NCI-H774 (cell line): ENCODE measurements around the gene DLL1.
"Not testable (repeated sequence)": the region's sequence is repeated elsewhere in the genome, so short reads cannot be mapped to it uniquely, and the experiment has no call there.

Experiments
- DNase-seq: peaks from one replicate; lab custom pipeline; 2025; lab: John Stamatoyannopoulos, UW

The DLL1 gene

DNA sequence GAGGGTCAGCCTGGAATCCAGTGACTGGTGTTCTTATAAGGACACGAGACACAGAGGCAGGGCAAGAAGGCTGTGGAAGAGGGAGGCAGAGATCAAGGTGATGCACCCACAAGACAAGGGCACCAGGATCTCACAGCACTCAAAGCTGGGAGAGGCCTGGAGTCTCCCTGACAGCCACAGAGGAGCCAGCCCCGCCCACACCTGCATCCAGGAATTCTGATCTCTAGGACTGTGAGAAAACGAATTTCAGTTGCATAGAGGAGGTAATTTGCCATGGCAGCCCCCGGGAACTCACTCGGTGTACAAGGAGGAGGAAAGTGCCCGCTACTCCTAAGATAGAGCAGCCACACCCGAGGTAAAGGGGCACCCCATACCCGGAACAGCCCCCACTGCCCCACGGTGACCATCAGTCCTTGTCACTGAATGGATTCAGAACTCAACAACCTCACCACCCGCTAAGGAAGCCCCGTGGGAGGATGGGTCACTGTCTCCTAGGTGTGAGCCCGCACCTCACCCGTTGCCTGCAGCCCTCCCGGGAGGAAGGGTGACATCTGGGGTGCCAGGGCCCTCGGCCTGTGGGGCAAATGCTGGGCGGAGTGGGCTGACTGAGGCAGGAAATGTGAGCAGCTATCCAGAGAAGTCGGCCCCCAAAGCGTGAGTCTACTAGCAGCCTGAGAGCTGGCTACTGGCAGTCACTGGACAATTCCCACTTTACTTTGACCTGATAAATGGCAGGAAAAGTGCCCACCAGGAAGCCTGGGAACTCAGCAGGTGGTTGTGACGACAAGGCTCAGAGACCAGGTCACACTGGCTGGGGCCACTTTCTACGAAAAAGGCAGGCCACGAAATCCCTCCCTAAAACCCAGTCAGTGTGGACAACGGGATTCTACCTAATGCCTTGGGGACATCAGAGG is 22.4 kb downstream of the DLL1 start:
- no peak for DNase-seq

DNA sequence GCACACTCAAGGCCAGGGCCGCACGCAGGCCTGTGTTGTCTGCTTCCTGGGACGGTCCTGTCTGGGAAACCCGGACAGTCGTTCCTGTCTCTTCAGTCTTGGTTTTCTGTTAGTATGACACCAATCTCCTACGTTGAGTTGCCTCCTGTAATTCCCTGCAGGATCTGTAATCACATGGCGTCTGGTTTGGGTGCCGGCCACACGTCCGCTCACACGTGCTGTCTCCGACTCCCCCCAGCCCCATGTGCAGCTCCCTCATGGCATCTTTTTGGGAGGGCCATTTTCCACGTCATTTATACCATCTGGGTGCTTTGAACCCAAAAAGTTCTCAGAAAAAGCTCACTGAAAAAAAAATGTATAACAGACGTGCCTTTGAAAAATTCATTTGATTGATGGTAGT is 23.2 kb downstream of the DLL1 start:
- DNase-seq, result no peak

DNA sequence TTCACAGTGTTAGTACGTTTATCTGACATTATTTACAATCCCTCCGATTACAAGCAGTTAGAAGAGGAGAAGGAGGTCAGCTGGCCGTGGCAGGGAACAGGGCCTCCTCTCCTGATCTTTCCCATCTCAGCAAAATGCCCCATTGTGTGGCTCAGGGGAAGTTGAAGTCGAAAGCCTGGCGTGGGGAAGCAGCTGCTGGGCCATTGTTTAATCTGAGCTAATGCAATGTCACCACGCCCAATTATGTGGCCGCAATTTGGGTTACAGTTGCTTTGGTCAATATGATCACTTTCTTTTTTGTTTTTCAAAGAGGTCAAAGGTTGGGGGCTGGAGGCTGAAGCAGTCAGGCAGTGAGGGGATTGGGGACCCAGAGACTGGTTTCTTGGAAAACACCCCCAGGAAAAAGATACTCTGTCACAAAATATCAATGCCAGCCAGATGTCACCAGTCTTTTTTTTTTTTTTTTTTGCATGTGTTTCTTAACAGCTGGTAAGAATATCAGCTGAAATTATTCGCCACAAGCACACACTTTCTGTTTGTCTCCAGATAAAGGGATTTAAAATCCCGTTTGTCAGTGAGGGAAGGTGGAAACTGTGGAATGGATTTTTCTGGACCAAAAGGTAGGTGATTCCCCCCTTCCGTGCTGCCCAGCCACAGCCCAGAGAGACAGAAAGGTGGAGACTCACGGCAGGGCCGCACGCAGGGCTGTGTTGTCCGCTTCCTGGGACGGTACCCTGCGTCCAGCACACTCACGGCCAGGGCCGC is 24.6 kb downstream of the DLL1 start:
- DNase-seq, result peak; percentile 70

DNA sequence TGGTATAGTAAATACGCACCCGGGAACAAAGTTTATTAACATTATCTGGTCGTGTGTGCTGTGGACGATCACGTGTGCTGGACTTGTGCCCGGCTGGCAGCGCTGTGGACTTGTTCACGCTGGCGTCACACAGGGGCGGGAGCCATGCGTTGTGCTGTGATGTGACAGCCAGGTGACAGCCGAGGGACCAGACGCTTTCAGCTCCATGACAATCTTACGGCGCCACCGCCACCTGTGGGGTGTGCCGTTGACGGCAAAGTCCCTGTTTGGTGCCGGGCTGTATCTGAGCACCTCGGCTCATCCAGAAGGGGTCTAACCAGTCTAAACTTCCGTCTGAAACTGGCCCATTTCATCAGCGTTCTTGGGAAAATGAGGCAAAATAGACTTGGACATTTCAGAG is 25.2 kb downstream of the DLL1 start:
- peak; percentile 92 for DNase-seq

DNA sequence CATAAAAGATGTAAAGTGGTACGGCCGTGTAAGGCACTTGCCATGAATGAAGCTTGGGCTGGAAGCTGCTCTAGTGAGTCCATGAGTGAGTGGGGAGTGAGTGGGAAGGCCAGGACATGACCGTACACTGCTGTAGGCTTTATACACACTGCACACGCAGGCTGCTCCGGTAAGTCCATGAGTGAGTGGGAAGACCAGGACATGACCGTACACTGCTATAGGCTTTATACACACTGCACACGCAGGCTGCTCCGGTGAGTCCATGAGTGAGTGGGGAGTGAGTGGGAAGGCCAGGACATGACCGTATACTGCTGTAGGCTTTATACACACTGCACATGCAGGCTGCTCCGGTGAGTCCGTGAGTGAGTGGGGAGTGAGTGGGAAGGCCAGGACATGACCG is 26.2 kb downstream of the DLL1 start:
- DNase-seq, result not testable (repeated sequence)

DNA sequence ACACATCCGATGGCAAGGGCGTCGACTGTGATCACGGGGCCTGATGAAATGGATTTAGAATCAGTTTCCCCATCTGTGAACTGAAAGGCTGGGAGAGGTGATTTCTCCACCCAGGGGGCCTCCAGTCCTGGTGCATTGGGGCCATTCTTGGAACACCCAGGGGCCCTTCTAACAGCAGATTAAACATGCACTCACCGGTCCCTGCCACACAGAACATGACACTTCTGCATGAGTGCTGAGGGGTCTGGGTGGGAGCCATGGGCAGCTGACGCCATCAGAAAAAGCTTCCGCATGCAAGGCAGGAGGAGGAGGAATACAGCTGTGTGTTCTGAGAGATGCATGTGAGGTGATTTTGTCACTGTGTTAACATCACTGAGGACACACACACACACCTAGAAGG is 26.8 kb downstream of the DLL1 start:
- no peak for DNase-seq

DNA sequence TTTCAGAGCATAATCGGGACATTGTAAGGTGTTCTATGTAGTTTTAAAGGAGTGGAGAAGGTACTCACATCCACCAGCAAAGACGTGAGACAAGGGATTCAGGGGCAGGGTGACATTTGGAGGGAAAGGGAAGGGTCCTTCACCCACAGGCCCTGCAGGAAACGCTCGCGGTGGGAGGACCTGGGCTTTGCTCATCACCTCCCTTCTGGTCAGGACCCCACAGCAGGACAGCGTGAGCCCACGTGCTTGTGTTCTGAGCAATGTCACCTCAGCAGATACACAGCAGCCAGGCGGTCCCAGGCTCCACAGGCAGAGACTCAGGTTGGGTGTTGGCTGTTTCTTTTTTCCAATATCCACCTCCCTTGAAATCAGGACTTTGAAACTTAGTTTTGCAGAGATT is 27.5 kb downstream of the DLL1 start:
- no peak for DNase-seq

DNA sequence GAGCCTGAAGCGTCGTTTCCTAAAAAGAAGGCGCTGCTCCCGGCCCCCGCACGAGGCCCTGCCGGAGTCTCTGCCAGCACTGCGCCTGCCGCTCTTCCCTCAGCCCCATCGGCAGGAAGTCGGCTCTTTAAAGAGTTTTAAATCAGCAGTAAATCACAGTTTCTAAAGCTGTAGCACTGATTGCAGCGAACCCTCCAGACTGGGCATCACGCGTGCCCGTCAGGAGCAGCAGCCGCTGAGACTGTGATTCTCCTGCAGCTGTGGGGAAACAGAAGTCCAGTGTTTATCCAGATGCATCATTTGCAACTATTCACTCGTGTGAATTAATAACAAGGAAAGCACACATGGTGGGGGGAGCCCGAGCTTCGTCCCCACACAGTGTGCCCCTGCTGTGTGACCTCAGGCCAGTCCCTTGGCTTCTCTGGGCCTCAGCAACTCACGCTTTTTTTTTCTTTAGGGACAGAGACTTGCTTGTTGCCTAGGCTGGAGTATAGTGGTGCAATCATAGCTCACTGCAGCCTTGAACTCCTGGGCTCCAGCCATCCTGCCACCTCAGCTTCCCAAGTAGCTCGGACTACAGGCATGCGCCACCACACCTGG is 28.3 kb downstream of the DLL1 start:
- no peak for DNase-seq

DNA sequence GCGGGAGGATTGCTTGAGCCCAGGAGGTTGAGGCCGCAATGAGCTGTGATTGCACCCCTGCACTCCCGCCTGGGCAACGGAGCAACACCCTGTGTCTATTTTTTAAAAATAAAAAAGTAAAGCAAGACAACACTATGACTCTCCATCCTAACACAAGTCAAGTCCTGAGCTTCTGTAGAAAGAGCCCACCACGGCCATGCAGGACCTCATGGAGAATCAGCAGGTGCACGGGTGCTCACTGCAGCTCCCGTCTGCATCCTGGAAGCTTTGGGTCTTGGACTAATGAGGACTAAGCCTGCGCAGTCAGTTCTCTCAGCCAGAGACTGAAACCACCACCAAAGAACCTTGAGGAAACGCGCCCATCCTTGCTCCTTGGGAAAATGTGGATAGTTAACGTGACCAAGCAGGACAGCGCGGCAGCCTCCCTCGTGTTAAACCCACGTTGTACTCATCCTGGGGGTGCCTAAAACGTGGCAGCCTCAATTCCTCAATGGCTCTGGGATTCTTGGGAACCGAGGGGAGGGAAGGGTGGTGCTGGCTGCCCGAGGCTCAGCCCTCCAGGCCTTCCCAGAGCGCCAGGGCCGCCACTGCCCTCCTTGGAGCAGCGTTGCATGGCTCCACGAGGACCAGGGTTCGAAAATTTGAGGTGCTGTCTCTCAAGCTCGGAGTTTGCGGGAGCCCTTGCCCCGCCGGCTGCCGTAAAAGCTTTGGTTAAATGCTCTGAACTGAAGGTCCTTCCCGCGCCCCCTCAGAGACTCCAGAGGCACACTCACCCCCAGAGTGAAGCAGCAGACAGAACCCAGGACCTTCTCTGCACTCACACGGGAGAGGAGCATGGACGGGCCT is 29.0 kb downstream of the DLL1 start:
- no peak for DNase-seq

DNA sequence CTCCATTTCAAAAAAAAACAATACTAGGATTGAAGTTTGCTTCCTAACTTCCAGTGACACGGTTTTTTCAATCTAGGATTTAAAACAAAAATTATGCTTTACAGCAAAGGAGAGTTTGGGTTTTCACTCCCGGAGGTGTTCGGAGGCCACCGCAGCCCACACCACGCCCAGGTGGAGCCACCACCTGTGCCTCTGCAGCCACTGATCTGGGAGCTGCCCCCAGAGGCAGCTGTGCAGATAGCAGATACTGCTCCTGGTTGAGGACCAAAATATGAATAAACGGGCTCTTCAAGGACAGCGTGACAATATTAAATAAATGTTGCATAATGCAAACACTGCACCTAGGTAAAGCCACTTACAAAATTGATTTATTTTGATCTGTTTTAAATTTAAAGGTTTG is 30.2 kb downstream of the DLL1 start:
- DNase-seq, result peak; percentile 28

DNA sequence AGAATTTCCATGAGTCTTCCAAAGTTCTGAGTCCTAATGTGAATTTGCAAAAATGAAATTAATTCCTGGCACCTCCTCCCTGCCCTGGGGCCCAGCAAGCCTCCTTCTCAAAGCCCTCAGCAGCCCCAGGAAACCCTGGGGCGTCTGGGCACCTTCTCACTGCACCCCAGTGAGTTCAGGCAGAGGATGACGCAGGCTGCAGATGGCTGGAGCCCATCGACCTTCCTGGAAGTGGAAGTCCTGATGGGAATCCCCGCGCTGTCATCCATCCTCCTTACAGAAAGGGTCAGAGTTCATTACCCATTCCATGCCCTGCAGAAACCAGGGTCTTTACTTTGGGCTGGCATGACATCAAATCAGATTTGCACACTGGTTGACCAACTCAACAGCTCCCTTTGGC is 31.6 kb downstream of the DLL1 start:
- no peak for DNase-seq

DNA sequence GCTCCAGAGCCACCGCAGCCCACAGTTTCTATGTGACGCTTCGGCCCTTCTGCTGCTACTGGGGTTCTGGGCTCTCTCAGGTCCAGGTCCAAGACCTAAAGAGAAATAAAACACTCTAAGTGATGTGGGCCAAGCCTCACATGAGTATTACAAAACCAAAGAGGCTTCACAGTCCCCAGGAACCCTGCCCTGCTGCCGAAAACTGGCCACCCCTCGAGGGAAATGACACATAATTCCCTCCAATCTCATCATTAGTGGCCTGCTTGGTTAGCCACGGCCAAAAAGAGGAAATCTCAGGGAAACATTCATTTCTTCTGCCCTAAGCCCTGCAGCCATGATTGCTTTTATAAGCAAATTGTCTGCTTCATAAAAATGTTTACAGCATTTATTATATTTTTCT is 32.5 kb downstream of the DLL1 start:
- no peak for DNase-seq

DNA sequence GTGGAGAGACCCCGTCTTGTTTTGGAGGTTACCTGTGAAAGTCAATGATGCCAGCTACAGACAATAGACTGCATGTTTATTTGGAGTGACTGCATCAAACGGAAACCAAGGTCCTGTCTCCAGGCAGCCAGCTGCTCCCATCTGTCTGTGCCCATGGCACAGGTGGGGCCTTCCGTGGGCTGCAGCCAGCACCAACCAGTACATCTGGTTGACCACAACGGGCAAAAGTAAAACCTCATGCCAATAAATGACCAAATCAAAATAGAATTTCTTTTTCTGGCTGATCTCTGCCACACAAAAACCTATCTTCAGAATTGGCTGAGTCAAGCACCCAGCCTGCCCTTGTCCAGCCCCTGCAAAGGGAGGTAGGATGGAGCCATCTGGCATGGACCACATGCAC is 33.5 kb downstream of the DLL1 start:
- DNase-seq, result peak; percentile 21

DNA sequence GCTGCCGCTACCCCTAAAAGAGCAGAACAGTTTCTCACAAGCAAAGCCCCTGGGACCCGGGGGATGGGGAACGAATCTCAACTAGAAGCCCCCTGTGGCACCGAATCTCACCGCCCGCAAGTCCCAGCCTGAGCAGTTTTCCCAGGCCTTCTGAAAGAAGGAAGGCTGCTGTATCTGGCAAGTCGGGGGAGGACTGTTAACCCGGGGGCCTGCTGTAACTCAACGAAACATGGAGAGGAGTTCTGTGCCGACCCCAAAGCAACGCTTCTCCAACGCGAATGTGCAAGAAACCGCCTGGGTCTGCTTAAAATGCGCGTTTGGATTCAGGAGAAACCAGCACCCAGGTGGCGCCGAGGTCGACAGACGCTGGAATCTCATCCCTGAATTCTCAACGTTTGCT is 34.2 kb downstream of the DLL1 start:
- no peak for DNase-seq

DNA sequence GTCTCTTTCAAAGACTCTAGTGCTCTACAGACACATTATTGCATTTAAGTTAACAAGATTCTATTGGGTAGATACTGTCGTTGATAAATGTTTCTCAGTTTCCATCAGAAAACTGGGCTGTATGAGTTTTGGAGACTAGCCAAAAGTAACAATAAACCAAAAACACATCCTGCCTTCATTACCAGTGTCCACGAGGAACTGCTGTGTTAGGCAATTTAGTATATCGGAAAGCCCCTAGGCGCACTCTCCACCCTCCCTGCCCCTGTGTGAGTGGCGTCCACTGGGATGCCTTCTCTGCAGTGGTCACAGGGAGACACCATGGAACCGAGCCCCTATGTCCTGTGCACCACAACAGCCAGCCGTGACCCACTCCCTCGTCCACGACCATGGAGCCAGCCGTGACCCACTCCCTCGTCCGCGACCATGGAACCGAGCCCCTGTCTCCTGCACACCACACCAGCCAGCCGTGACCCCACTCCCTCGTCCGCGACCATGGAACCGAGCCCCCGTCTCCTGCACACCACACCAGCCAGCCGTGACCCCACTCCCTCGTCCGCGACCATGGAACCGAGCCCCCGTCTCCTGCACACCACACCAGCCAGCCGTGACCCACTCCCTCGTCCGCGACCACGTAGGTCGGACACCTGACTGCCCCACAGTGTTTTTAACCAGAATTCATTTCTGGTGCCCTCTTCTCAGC is 35.3 kb downstream of the DLL1 start:
- no peak for DNase-seq

DNA sequence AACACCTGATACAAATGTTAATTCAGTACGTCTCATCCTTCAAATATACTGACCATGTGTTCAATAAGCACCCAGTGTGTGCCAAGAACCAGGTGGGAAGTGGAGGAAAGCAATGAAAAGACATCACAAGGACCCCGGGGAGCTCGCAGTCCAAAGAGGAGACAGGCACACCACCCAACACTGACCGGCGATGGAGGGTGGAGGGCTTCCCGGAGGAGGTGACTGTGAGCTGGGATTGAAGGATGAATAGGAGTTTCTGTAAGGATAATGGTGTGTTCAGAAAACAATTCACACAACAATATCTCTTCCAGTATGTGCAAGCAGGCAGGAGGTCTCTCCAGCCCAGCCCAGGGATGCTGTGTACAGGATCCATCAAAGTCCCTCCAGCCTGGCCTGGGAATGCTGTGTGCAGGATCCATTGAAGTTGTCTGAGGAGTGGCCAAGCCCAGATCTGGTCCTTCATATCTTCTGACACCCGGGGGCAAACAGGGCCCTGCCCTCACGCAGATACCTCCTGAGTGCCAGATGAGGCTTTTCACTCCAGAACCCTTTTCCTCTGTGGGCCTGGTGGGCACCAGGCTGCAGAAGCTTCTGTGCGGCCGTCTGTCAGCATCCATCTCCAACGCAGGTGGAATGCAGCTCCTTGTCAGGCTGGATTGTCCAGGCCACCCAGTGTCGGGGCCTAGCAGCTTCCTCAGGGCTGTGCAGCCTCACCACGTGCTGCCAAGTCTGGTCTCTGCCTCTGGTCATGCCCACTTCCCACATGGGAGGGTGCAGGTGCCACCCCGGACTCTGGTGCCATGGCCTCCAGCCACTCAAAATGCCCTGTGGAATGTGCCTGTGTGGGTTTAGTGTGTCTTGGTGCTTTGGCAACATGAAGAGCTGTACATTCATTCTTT is 36.3 kb downstream of the DLL1 start:
- DNase-seq, result no peak

DNA sequence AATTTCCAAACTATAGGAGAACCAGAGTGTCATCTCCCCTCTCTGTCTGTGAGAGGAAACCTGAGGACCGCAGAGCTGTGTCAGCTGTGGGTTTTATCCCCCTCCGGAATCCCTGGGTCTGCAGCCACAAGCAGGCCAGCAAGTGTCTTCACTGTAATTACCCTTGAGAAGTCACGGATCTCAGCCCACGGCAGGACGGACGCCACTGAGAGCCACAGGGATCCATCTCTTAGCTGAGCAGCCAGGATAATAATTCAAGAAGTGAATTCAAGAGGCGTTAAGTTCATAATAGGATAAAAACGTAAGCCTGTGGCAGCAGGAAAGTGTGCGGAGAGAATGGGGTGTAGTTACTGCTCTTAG is 37.0 kb downstream of the DLL1 start:
- no peak for DNase-seq

DNA sequence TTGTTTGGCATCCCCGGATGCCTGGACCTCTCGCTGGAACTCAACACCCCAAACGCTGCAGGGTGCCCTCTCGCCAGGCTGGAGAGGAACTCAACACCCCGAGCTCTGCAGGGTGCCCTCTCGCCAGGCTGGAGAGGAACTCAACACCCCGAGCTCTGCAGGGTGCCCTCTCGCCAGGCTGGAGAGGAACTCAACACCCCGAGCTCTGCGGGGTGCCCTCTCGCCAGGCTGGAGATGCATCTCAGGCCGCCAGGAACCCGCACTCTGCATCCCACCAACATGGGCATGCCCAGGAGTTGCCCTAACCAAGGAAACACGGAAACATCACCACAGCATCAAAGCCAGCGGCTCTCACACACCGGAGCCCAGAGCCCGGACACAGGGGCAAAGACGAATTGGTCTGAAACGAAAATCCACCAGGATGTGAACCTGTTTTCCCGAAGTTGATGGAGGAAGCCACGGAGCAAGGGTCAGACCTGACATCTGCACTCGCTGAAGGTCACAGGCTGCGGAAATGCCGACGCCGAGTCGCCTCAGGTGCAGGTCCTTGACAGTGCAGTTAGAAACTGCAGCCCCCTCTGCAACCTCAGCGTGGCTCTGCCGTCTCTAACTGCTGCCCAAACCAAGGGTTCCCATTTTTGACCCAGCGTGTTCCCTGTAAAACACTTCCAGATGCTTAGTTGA is 37.5 kb downstream of the DLL1 start:
- no peak for DNase-seq

DNA sequence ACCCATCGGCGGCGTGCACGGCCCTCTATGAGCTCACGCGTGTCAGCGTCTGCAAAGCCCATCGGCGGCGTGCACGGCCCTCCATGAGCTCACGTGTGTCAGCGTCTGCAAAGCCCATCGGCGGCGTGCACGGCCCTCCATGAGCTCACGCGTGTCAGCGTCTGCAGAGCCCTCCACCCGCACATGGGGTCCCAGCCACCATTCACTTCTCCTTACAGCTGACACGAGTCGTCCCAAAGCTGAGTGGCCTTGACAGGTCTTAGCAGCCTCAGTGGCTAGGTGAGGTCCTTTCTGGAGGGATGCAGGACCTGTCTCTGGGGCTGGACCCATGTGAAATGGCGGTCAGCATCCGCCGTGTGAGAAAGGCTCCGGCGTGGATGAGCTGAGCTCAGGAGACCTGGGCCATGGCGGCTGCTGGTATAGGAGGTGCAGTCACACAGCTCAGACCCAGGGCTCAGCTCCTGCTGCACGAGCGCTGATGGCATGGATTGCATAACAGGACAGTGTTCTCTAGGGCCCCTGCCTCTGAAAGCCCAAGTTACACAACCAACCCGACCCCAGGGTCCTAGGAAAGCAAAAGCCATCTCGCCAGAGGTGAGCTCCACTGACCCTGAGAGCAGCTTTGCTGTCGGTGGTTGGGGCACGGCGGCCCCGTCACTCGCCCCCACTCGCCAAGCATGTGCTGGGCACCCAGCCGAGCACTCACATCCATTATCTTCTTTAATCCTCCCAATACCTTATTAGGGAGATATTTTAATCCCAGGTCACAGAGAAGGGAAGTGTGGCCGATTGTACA is 38.9 kb downstream of the DLL1 start:
- DNase-seq, result no peak
